ENCODE measurements around the gene SVOPL. TPM values are rescaled to one million over a fixed set of nuclear protein-coding genes. Genes with fewer than 3 reads are reported as not detected.
"Not testable (repeated sequence)": the region's sequence is repeated elsewhere in the genome, so short reads cannot be mapped to it uniquely, and the experiment has no call there.

The SVOPL gene
- total RNA-seq, 2 donors from 2014 or later: 3.7 TPM; not detected in 1

DNA sequence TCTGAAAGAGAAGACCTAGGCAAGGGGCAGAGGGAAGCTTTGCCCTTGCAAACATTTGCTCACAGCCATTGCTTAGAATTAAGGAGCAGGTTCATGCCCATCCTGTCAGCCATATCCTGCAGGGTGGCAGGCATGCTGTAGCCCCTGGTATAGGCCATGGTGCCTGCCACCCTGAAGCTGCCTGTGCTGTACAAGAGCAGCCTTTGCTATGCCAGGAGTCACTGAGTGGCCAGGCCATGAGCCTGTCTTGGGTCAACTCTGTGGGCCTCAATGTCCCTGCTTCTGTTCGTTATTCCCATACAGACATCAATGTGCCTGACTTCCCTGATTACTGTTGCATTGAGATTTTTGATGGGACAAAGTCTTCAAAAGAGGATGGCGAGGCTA is 368 bp upstream of the SVOPL start:
- no peak for DNase-seq (ENCODE audit: low spot score)

DNA sequence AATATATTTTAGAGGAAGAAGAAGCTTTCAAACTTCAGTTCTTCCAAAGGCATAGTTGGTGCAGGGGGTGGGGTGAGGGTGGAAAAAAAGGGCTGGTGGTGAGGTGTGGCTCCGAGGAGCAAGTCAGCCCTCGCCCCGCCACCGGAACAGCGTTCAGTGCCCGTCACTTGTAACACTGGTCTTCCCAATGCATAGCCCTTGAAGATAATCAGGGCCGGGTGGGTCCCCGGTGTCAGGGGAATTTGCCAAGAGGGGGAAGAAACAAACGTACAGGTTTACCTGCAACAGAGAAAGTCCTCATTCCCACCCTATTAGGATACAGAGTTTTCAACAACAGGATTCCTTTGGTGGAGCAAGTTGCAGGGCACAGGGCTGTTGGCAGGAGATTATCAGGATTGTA is 1.5 kb downstream of the SVOPL start:
- no peak overlapping the region for H3K4me3 ChIP-seq
- DNase-seq (ENCODE audit: low spot score): no peak
- no peak for ATAC-seq (ENCODE audit: insufficient number of reproducible peaks, low FRiP score, low read depth)
- no peaks in the 10 kb centered on the region for H3K36me3 ChIP-seq
- no peaks in the 10 kb centered on the region for H3K4me1 ChIP-seq (ENCODE audit: control insufficient read depth in 1 of 2, low read depth in 2 of 2)
- no peaks in the 10 kb centered on the region for H3K9me3 ChIP-seq
- no peak overlapping the region for H3K27ac ChIP-seq
- TF ChIP-seq, protein P1, sequence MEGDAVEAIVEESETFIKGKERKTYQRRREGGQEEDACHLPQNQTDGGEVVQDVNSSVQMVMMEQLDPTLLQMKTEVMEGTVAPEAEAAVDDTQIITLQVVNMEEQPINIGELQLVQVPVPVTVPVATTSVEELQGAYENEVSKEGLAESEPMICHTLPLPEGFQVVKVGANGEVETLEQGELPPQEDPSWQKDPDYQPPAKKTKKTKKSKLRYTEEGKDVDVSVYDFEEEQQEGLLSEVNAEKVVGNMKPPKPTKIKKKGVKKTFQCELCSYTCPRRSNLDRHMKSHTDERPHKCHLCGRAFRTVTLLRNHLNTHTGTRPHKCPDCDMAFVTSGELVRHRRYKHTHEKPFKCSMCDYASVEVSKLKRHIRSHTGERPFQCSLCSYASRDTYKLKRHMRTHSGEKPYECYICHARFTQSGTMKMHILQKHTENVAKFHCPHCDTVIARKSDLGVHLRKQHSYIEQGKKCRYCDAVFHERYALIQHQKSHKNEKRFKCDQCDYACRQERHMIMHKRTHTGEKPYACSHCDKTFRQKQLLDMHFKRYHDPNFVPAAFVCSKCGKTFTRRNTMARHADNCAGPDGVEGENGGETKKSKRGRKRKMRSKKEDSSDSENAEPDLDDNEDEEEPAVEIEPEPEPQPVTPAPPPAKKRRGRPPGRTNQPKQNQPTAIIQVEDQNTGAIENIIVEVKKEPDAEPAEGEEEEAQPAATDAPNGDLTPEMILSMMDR (IDR thresholded peaks at IDR 0.05): no peak
- H3K27me3 ChIP-seq (replicated peaks; ENCODE audit: insufficient read depth): no peaks in the 10 kb centered on the region

More for the DNA sequence above, 368 bp upstream of the SVOPL start:
- TF ChIP-seq, protein P1 (IDR thresholded peaks at IDR 0.05): no peak
- Histone ChIP-seq H3K4me3 (no peak overlapping the region), H3K36me3 (no peaks in the 10 kb centered on the region), H3K9me3 (no peaks in the 10 kb centered on the region), H3K27ac (no peak overlapping the region), H3K4me1 (ENCODE audit: control insufficient read depth in 1 of 2, low read depth in 2 of 2) (no peaks in the 10 kb centered on the region), H3K27me3 (replicated peaks; ENCODE audit: insufficient read depth) (no peaks in the 10 kb centered on the region)
- ATAC-seq (ENCODE audit: insufficient number of reproducible peaks, low FRiP score, low read depth): no peak

DNA sequence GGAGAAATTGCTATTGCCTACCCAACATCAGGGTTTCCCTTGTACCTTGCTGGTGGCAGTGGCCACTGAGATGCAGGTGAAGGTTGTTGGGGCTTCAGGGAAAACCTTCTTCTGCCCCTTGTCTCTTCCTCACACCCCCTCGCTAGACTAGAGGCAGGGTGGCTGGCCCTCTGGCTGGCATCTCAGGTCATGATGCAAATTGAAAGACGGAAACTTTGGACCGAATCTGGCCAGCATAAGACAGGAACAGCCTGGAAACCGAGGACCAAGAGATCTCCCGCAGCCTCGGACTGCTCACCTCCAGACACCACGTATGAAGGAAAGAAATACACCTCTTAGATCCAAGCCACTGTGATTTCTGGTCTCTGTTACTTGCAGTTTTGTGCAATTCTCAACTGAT is 2.9 kb downstream of the SVOPL start:
- Histone ChIP-seq H3K4me1 (ENCODE audit: control insufficient read depth in 1 of 2, low read depth in 2 of 2) (no peaks in the 10 kb centered on the region), H3K27me3 (replicated peaks; ENCODE audit: insufficient read depth) (no peaks in the 10 kb centered on the region), H3K27ac (no peak overlapping the region), H3K36me3 (no peaks in the 10 kb centered on the region), H3K9me3 (no peaks in the 10 kb centered on the region), H3K4me3 (no peak overlapping the region)
- TF ChIP-seq, protein P1 (IDR thresholded peaks at IDR 0.05): no peak
- ATAC-seq (ENCODE audit: insufficient number of reproducible peaks, low FRiP score, low read depth) (no peak), DNase-seq (ENCODE audit: low spot score) (no peak)

DNA sequence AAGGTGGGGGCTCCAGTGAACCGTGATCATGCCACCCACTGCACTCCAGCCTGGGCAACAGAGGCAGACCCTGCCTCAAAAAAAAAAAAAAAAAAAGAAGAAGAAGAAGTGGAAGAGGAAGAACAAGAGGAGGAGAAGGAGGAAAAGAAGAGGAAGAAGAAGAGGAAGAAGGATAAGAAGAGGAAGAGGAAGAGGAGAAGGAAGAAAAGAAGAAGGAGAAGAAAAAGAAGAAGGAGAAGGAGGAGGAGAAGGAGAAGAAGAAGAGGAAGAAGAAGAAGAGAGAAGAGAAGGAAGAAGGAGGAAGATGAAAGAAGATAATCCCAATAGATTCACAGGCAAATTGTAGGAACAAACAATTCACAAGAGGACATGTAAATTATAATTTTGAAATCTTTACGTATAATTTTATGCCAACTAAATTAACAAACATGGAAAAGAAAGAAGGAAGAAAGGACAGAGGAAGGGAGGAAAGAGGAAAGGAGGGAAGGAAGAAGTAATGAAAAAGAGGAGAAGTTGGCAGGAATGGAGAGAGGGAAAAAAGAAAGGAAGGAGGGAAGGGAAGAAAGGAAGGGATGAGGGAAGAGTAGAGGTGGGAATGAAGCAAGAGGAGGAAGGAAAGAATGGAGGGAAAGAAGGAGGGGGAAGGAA is 3.5 kb downstream of the SVOPL start:
- Histone ChIP-seq H3K27me3 (replicated peaks; ENCODE audit: insufficient read depth) (no peaks in the 10 kb centered on the region), H3K27ac (no peak overlapping the region), H3K4me3 (no peak overlapping the region), H3K4me1 (ENCODE audit: control insufficient read depth in 1 of 2, low read depth in 2 of 2) (no peaks in the 10 kb centered on the region), H3K36me3 (no peaks in the 10 kb centered on the region), H3K9me3 (no peaks in the 10 kb centered on the region)
- TF ChIP-seq, protein P1 (IDR thresholded peaks at IDR 0.05): no peak
- DNase-seq (ENCODE audit: low spot score): no peak
- ATAC-seq (ENCODE audit: insufficient number of reproducible peaks, low FRiP score, low read depth): no peak

DNA sequence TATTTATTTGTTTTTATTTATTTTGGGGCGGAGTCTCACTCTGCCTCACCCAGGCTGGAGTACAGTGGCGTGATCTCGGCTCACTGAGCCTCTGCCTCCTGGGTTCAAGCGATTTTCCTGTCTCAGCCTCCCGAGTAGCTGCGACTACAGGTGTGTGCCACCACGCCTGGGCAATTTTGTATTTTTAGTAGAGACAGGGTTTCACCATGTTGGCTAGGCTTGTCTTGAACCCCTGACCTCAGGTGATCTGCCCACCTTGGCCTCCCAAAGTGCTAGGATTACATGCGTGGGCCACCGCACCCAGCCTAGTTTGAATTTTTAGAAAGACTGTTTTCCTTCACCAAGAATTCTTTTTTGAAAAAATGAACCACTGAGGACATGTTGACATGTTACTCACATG is 5.4 kb downstream of the SVOPL start:
- H3K4me1 ChIP-seq (ENCODE audit: control insufficient read depth in 1 of 2, low read depth in 2 of 2); H3K36me3 ChIP-seq; H3K27ac ChIP-seq; DNase-seq (ENCODE audit: low spot score); H3K4me3 ChIP-seq; H3K27me3 ChIP-seq (replicated peaks; ENCODE audit: insufficient read depth); ATAC-seq (ENCODE audit: insufficient number of reproducible peaks, low FRiP score, low read depth); H3K9me3 ChIP-seq: not testable (repeated sequence)

DNA sequence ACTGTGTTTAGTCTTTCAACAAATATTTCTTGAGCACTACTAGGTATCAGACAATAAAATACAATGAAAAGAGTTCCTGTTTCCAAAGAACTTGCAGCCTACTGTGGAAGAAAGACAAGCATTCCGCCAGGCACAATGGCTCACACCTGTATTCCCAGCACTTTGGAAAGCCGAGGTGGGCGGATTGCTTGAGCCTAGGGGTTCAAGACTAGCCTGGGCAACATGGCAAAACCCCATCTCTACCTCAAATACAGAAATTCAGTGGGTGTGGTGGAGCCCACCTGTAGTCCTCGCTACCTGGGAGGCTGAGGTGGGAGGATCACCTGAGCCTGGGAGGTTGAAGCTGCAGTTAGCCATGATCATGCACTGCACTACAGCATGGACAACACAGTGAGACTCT is 6.1 kb downstream of the SVOPL start:
- no peak overlapping the region for H3K27ac ChIP-seq
- DNase-seq (ENCODE audit: low spot score): no peak
- no peaks in the 10 kb centered on the region for H3K9me3 ChIP-seq
- no peak for ATAC-seq (ENCODE audit: insufficient number of reproducible peaks, low FRiP score, low read depth)
- TF ChIP-seq, protein P1 (IDR thresholded peaks at IDR 0.05): no peak
- no peak overlapping the region for H3K4me3 ChIP-seq
- H3K27me3 ChIP-seq (replicated peaks; ENCODE audit: insufficient read depth): no peaks in the 10 kb centered on the region
- H3K36me3 ChIP-seq: no peaks in the 10 kb centered on the region
- no peaks in the 10 kb centered on the region for H3K4me1 ChIP-seq (ENCODE audit: control insufficient read depth in 1 of 2, low read depth in 2 of 2)

Data from thoracic aorta (tissue), 2 donors.